ENCODE results near the gene ATP10B. TPM values are rescaled to one million over a fixed set of nuclear protein-coding genes. Genes with fewer than 3 reads are reported as not detected.
"Not testable (repeated sequence)": the region's sequence is repeated elsewhere in the genome, so short reads cannot be mapped to it uniquely, and the experiment has no call there.

Gene ATP10B
- polyA plus RNA-seq, 1 donor (not counting 4 experiments of a cell fraction or from before 2014, with no cell fraction given) = 0.25 TPM

- Histone ChIP-seq H3K9me3 (ENCODE audit: control insufficient read depth, low read depth, low read length) (no peaks in the 10 kb centered on the region), H3K4me3 (ENCODE audit: control insufficient read depth in 2 of 3, extremely low read depth in 1 of 3, insufficient read depth in 2 of 3, low read depth in 1 of 3, low read length in 3 of 3) (no peak overlapping the region), H3K27ac (ENCODE audit: control insufficient read depth, insufficient read depth, low read length) (no peak overlapping the region), H3K27me3 (ENCODE audit: control insufficient read depth, extremely low read depth, insufficient read depth, low read length) (no peaks in the 10 kb centered on the region), H3K4me2 (ENCODE audit: control insufficient read depth, extremely low read depth, insufficient read depth, low read depth, low read length) (no peak overlapping the region), H3K36me3 (ENCODE audit: control insufficient read depth in 2 of 2, extremely low read depth in 1 of 2, insufficient read depth in 2 of 2, low read length in 2 of 2) (no peaks in the 10 kb centered on the region), H3K4me1 (ENCODE audit: control insufficient read depth, extremely low read depth, insufficient read depth, low read length) (no peaks in the 10 kb centered on the region), H3K9me1 (ENCODE audit: control insufficient read depth, extremely low read depth, insufficient read depth, low read length) (no peaks in the 10 kb centered on the region), H3K79me2 (ENCODE audit: control insufficient read depth, insufficient read depth, low read length) (no peaks in the 10 kb centered on the region), H3K9ac (ENCODE audit: control insufficient read depth, extremely low read depth, insufficient read depth, low read length) (no peak overlapping the region), H4K20me1 (ENCODE audit: control insufficient read depth, extremely low read depth, insufficient read depth, low read length) (no peaks in the 10 kb centered on the region), H2AFZ (ENCODE audit: control insufficient read depth, low read length) (no peak overlapping the region)
- DNase-seq (ENCODE audit: low read depth, low spot score) (no peak), FAIRE-seq (no peak)
- dilution Hi-C loops (cut with MboI; ENCODE audit: extremely low pct_ligation_motif_present, low sequenced_read_pairs) = no loop called here
- no peak for TF ChIP-seq CTCF (optimal IDR thresholded peaks at IDR 0.05 in 1 of 3, IDR thresholded peaks at IDR 0.05 in 1 of 3, conservative IDR thresholded peaks at IDR 0.05 in 1 of 3; ENCODE audit: extremely low read depth in 1 of 3, insufficient read depth in 2 of 3, low read length in 3 of 3)
These were observed 47.7 kb upstream of the ATP10B start for GRCh38 chr5:160899735-160900134.

- not testable (repeated sequence) for DNase-seq (ENCODE audit: low read depth, low spot score); FAIRE-seq; H4K20me1 ChIP-seq (ENCODE audit: control insufficient read depth, extremely low read depth, insufficient read depth, low read length)
These were observed 41.4 kb upstream of the ATP10B start for GRCh38 chr5:160893180-160893964.

GRCh38 chr5:160887780-160888179, 35.8 kb upstream of the ATP10B start:
- no peak overlapping the region for H3K4me3 ChIP-seq (ENCODE audit: control insufficient read depth in 2 of 3, extremely low read depth in 1 of 3, insufficient read depth in 2 of 3, low read depth in 1 of 3, low read length in 3 of 3)
- no peaks in the 10 kb centered on the region for H3K4me1 ChIP-seq (ENCODE audit: control insufficient read depth, extremely low read depth, insufficient read depth, low read length)
- H3K9me3 ChIP-seq (ENCODE audit: control insufficient read depth, low read depth, low read length) = no peaks in the 10 kb centered on the region
- no peak for DNase-seq (ENCODE audit: low read depth, low spot score)
- H3K9me1 ChIP-seq (ENCODE audit: control insufficient read depth, extremely low read depth, insufficient read depth, low read length) = no peaks in the 10 kb centered on the region
- FAIRE-seq = no peak
- H2AFZ ChIP-seq (ENCODE audit: control insufficient read depth, low read length) = no peak overlapping the region
- no peak overlapping the region for H3K9ac ChIP-seq (ENCODE audit: control insufficient read depth, extremely low read depth, insufficient read depth, low read length)
- TF ChIP-seq EZH2 (IDR thresholded peaks at IDR 0.05; ENCODE audit: low read length) = no peak
- TF ChIP-seq CTCF (optimal IDR thresholded peaks at IDR 0.05 in 1 of 3, IDR thresholded peaks at IDR 0.05 in 1 of 3, conservative IDR thresholded peaks at IDR 0.05 in 1 of 3; ENCODE audit: extremely low read depth in 1 of 3, insufficient read depth in 2 of 3, low read length in 3 of 3) = no peak
- H3K4me2 ChIP-seq (ENCODE audit: control insufficient read depth, extremely low read depth, insufficient read depth, low read depth, low read length) = no peak overlapping the region
- H3K27me3 ChIP-seq (ENCODE audit: control insufficient read depth, extremely low read depth, insufficient read depth, low read length) = no peaks in the 10 kb centered on the region
- no peaks in the 10 kb centered on the region for H4K20me1 ChIP-seq (ENCODE audit: control insufficient read depth, extremely low read depth, insufficient read depth, low read length)
- dilution Hi-C loops (cut with MboI; ENCODE audit: extremely low pct_ligation_motif_present, low sequenced_read_pairs) = no loop called here
- H3K27ac ChIP-seq (ENCODE audit: control insufficient read depth, insufficient read depth, low read length) = no peak overlapping the region
- no peaks in the 10 kb centered on the region for H3K79me2 ChIP-seq (ENCODE audit: control insufficient read depth, insufficient read depth, low read length)
- no peaks in the 10 kb centered on the region for H3K36me3 ChIP-seq (ENCODE audit: control insufficient read depth in 2 of 2, extremely low read depth in 1 of 2, insufficient read depth in 2 of 2, low read length in 2 of 2)

More at GRCh38 chr5:160893180-160893964, 41.4 kb upstream of the ATP10B start:
- H3K9ac ChIP-seq (ENCODE audit: control insufficient read depth, extremely low read depth, insufficient read depth, low read length); H3K4me3 ChIP-seq (ENCODE audit: control insufficient read depth in 2 of 3, extremely low read depth in 1 of 3, insufficient read depth in 2 of 3, low read depth in 1 of 3, low read length in 3 of 3); H3K4me1 ChIP-seq (ENCODE audit: control insufficient read depth, extremely low read depth, insufficient read depth, low read length); H3K36me3 ChIP-seq (ENCODE audit: control insufficient read depth in 2 of 2, extremely low read depth in 1 of 2, insufficient read depth in 2 of 2, low read length in 2 of 2); H3K27ac ChIP-seq (ENCODE audit: control insufficient read depth, insufficient read depth, low read length); H3K9me1 ChIP-seq (ENCODE audit: control insufficient read depth, extremely low read depth, insufficient read depth, low read length); dilution Hi-C loops (cut with MboI; ENCODE audit: extremely low pct_ligation_motif_present, low sequenced_read_pairs); H3K4me2 ChIP-seq (ENCODE audit: control insufficient read depth, extremely low read depth, insufficient read depth, low read depth, low read length); H3K9me3 ChIP-seq (ENCODE audit: control insufficient read depth, low read depth, low read length); H2AFZ ChIP-seq (ENCODE audit: control insufficient read depth, low read length); H3K27me3 ChIP-seq (ENCODE audit: control insufficient read depth, extremely low read depth, insufficient read depth, low read length); H3K79me2 ChIP-seq (ENCODE audit: control insufficient read depth, insufficient read depth, low read length): not testable (repeated sequence)

All from keratinocyte (primary cell).